ENCODE results near the gene CPSF7.

The CPSF7 gene

DNA sequence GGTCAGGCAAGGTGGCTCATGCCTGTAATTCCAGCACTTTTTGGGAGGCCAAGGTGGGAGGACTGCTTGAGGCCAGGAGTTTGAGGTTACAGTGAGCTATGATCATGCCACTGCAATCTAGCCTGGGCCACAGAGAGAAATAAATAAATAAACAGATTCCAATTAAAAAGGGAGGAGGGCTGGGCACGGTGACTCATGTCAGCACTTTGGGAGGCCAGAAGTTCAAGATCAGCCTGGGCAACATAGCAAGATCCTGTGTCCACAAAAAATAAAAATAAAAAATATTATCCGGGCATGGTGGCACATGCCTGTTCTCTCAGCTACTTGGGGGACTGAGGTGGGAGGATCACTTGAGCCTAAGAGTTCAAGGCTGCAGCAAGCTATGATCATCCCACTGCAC is 75.6 kb downstream of the CPSF7 start:
- TF ChIP-seq, protein P1, sequence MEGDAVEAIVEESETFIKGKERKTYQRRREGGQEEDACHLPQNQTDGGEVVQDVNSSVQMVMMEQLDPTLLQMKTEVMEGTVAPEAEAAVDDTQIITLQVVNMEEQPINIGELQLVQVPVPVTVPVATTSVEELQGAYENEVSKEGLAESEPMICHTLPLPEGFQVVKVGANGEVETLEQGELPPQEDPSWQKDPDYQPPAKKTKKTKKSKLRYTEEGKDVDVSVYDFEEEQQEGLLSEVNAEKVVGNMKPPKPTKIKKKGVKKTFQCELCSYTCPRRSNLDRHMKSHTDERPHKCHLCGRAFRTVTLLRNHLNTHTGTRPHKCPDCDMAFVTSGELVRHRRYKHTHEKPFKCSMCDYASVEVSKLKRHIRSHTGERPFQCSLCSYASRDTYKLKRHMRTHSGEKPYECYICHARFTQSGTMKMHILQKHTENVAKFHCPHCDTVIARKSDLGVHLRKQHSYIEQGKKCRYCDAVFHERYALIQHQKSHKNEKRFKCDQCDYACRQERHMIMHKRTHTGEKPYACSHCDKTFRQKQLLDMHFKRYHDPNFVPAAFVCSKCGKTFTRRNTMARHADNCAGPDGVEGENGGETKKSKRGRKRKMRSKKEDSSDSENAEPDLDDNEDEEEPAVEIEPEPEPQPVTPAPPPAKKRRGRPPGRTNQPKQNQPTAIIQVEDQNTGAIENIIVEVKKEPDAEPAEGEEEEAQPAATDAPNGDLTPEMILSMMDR (IDR thresholded peaks at IDR 0.05; ENCODE audit: low read depth, low read length) = no peak
- peaks cover 3% of the 10 kb centered on the region; the same call in 1 of the 2 replicates for H3K36me3 ChIP-seq
- H3K27me3 ChIP-seq = no peaks in the 10 kb centered on the region
- no peak for DNase-seq
- no peak overlapping the region for H3K4me3 ChIP-seq (ENCODE audit: low read depth, low read length)
- H3K4me1 ChIP-seq = no peaks in the 10 kb centered on the region
- H3K9me3 ChIP-seq = no peaks in the 10 kb centered on the region

DNA sequence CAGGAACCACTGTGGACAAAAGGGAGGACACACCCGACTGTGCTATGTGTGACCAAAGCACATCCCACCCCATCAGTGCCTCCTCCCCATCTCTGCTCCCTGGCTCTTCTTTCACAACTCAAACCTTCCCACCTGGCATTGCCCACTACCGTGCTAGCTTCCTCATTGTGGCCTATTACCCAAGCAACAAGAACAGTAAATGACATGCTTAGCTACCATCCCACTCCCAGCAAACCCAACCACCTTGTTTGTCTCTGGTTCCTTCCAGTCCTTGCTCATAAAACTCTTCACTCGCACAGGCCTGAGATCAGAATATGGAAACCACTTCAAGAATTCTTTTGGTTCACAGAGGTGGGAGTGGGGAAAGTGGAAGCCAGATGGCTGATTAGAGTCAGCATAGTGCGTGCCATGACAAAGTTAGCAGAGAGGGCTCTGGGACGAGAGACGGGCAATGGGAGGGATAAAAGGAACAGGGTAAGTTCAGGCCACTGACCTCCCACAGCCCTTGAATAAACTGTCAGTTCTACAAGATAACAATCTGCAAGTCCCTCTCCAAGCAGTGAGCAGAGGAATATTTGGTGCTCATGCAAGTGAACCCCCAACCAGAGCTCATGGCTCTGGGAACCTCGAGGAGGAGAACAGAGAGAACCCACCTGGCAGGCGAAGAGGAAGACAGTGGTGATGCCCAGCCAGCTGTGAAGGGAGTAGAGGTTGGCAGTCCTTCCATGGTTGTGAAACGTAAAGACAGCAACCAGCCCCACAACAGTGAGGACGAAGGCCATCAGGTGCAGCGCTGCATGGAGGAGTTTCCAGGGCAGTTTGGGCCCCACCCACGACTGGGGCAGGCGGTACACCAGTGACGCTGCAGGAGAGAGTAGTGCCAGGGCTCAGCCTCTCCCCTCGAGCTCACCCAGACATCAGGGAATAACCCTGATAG is 76.4 kb downstream of the CPSF7 start:
- no peak overlapping the region for H3K4me3 ChIP-seq (ENCODE audit: low read depth, low read length)
- H3K4me1 ChIP-seq = no peaks in the 10 kb centered on the region
- TF ChIP-seq, protein P1 (IDR thresholded peaks at IDR 0.05; ENCODE audit: low read depth, low read length) = no peak
- H3K27me3 ChIP-seq = no peaks in the 10 kb centered on the region
- peaks cover 3% of the 10 kb centered on the region; the same call in 1 of the 2 replicates for H3K36me3 ChIP-seq
- DNase-seq = no peak
- no peaks in the 10 kb centered on the region for H3K9me3 ChIP-seq

Data from BE2C (cell line).